ENCODE measurements around the gene ZNF419.

Gene ZNF419

GRCh38 chr19:57537953-57538547, 50.5 kb downstream of the ZNF419 start:
- no peak for DNase-seq (ENCODE audit: low spot score)
